Middle frontal gyrus (tissue), 1 donor: ENCODE results near the gene ST7.
"Not testable (repeated sequence)": the region's sequence is repeated elsewhere in the genome, so short reads cannot be mapped to it uniquely, and the experiment has no call there.

Source experiments
- DNase-seq: peaks from one replicate; pipeline ENCODE4 v3.0.0-alpha.2; 2015; ENCODE audit warnings: low spot score; ENCODE audit errors: extremely low spot score

The ST7 gene

DNA sequence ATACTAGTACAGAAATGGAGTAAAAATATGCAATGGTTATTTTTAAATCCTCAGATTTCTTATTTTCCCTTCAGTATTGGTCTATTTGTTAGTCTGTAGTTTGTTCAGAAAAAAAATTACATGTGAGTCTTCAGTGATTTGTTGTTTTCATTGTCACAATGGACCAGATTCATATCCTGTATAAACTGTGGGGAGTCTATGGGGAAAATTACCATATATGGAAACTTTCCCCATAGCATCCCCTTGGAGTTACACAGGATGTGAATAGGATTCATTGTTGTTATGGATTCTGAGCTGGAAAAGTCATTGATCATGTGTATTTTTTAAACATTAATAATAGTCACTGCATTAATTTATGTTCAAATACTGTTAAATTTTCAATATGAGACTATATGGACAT lies 72.6 kb downstream of the ST7 start:
- no peak for DNase-seq

DNA sequence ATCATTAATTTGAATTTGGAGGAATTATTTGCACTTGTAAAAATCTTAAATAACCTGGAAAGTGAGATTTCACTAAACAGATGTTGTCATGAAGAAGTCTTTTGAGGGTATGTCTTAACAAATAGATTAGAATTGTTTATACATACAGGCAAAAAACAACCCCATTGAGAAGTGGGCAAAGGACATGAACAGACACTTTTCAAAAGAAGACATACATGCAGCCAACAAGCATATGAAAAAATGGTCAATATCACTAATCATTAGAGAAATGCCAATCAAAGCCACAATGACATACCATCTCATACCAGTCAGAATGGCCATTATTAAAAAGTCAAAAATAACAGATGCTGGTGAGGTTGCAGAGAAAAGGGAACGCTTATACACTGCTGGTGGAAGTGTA lies 77.0 kb downstream of the ST7 start:
- DNase-seq = not testable (repeated sequence)

DNA sequence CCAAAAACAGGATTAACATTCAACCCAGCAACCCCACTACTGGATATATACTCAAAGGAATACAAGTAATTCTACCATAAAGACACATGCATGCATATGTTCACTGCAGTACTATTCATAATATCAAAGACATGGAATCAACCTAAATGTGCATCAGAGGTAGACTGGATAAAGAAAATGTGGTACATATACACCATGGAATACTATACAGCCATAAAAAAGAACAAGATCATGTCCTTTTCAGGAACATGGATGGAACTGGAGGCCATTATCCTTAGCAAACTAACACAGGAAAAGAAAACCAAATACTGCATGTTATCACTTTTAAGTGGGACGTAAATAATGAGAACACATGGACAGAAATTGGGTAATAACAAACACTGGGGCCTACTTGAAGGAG lies 77.5 kb downstream of the ST7 start:
- not testable (repeated sequence) for DNase-seq

DNA sequence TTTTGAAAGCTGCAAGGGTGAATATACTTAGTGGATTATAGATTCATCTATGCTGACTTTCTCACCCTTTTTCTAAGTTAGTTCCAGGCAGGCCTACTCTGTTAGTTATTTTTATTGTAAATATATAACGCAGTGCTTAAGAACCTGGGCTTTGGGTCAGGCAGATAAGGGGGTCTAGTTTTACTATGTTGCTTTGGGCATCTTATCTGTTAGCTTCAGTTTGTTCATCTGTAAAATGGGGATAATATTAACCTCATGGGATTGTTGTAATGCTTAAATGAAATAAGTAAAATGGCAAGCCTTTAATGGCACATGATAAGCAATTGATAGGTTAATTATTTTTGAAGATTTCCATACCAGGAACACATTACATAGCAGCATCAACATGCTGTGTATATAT lies 79.5 kb downstream of the ST7 start:
- DNase-seq = no peak

DNA sequence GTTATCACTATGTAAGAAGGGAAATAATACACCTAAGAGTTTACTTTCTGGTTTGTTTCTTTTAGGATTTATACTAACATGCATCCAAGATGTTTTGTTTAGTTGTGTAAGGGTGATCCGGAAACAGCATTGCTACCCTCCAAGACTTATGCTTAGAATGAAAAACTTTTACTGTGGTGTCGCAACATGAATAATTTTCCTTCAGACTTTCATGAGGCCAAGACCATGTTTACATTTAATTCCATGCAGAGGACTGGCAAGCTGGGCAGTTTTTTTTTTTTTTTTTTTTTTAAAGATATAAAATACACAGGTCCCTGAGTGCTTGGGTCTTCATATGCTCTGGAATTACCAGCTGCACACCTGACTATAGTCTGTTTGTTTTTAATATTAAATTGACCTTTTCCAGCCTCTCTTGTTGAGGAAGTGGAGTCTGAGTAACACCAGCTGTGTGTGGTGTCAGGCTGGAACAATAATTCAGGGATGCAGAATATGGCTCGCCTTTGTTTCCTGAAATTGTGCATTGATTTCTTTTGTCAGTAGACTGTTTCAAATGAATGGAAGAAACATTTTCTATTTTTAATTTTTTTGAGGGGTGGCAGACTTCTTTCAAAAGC lies 81.7 kb downstream of the ST7 start:
- DNase-seq = no peak

DNA sequence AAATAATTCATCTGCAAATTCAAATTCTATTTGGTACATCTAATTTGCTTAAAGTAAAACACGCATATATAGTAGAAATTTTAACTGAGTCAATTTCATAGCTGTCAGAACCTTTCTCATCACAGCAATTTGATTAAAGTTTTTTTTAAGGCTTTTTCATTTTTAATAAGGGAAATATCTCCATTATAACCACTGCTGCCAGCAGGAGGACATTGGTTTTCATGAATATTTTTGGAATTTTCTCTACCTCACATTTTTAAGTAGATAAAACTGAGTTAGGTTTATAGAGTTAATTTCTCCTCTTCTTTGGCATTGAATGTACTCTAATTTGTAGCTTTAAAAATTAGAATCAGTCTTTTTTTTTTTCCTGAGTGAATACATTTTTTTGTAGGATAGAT lies 82.2 kb downstream of the ST7 start:
- no peak for DNase-seq

DNA sequence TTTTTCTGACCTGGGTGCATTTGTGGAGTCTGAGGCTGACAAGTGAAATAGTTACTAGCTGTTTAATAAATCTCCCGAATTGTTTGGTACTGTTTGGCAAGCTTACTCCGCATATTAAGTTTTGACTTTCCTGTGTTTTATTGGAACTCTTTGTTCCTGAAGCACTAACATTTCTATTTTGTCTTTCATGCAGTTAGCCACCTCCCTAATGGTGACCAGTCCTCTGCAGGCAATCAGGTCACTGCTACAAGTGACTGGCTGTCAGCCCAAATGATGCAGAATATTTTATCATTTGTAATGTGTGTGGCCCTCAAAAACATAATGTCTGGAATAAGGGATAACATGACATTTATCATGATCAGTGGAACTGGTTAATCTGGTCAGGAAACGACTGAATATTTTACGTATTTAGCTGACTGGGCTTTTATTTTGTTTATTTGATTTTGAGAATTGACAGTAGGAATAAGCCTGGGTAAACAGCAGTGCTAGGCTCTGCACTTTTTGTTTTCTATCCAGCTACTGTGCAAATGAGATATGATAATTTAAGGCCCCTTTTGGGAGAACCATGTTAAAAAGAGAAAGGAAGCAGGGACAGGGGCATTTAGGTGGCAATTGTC lies 82.9 kb downstream of the ST7 start:
- DNase-seq = no peak

DNA sequence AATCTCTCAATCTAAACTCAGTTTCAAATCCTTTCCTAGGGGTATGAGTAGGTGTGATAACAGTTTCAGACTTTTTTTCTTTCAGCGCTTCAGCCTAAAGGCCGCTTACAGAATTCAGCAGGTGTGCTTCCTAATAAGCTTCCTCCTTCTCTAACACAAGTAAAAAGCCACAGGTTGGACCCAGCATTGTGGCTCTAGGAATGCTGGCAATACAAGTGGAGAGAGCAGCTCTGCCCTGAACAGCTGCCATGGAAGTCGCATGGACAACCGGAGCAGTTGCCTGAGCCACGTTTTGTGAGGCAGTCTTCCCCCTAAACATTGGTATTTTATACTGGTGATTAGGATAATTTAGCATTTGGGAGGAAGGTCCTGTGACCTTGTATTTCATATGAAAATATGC lies 83.5 kb downstream of the ST7 start:
- DNase-seq = no peak

DNA sequence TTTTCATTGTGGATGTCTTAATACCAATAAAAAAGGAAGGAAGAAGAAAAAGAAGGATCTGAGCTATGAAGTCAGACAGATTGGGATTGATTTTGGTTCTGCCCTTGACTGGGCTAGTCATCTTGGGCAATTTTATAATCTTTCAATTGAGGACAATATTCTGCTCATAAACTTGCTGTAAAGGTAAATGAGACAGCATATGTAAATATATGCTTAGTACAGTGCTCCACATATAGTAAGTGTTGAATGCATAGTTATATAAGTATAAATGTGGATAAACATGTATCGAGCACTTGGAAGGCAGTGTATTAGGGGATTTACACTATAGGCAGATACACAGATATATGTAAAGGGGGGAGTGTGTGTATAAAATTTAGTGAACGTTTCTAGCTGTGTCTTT lies 85.1 kb downstream of the ST7 start:
- no peak for DNase-seq

DNA sequence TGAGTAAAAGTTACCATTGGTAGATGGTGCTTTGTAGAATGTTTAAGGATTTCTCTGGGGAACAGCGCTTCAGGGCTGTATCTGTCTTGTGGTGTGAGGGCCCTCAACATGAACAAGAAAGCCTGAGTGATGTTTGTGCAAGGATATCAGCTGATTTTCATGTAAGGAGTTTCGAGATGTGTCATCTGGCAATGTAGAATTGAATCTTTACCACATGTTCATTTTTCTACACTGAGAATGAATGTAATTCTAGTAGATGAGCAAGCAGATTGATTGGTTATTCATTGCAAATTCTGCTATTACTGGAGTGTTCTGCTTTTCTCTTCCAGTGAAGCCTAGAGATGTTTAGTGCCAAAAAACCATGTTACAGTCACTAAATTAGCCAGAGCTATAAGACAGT lies 87.7 kb downstream of the ST7 start:
- no peak for DNase-seq

DNA sequence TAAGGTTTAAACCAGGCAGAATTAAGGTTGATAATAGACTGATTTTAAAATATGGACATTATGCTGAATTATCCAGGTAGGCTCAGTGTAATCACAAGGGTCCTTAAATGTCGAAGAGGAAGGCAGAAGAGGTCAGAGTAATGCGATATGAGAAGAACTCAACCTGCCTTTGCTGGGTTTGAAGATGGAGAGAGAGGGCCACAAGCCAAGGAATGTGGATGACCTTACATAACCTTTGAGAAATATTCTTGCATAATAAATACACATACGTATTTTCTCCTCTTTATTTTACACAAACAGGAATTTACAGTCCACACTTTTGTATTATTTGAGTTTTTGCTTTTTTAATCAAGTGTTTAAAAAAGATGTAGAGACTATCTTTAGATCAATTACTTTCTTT lies 88.5 kb downstream of the ST7 start:
- DNase-seq = no peak

DNA sequence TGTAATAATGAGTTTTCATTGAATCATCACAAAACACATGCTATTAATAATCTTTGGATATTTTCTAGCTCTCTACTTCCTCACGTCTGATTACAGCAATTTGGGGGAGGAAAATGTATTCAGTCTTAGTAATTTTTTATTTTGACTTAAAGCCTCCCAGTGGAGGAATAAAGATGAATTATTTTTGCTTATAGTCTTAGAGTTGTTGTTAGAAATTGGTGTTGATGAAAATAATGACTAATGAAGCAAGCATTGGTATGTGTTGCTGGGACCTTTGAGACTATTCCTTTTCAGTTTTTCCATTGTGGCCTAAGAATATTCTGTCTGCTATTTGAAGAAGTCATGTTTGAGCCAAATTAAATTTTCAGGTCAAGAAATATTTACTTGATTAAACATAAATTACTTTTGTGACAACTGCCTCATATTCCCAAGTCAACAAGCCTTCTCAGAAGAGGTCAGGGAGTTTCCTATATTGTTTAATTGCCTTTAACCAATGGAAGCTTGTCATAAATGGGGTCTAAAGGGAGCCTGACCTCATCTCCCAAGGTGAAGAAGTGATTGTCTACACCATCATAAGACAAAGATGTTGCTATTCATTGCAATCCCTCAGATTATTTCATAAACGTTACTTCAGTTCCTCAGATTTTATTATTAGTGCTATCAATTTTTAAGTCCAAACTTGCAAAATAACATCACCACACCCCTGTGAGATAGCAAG lies 90.0 kb downstream of the ST7 start:
- no peak for DNase-seq

DNA sequence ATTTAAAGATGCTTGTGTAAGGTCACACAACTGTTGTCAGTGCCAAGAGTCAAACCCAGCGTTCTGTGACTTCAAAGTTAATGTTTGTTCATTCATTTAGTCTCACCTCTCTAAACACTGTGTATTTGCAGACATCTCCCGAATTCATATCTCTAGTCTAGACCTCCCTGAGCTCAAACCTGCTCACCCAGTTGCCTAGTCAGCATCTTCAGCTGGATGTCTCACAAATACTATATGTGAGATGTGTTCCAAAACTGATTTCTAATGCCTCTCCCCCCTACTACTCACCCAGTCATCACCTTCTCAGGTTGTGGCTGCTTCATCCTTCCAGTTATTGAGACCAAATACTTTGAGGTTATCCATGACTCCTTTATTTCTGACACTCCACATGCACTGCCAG lies 91.4 kb downstream of the ST7 start:
- DNase-seq = no peak

DNA sequence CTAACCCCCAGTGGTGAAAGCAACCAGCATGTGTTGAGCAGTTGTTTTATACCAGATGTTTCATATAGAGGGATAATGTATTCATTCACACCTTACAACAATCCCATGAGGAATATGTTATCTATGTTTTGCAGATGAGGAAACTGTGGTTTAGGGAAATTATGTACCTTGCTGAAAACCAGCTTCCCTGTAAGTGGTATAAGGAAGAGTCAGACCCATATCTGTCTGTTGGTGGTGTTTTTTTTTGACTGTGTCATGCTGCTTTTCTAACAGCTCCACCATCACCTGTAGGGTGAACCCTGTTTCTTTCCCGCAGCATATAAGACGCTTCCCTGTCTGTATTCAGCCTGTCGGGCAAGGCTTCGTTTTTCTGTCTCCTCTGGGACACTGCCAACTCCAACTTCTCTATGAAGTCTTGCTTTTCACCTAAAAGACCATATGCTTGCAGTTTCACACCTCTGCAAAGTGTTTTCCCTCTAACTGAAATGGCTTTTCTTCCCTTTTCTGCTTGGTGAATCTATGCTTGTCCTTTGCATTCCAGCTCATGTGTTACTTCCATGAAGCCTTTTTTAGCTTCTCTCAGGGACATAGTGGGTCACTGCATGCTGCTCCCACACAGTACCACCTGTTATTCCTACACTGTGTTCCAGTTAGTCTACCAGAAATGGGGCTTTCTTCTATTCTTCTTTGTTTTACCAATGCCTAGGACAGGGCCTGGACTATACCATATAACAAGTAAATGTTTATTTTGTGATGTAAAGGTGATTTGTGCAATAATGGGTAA lies 92.8 kb downstream of the ST7 start:
- peak; percentile 54 for DNase-seq

DNA sequence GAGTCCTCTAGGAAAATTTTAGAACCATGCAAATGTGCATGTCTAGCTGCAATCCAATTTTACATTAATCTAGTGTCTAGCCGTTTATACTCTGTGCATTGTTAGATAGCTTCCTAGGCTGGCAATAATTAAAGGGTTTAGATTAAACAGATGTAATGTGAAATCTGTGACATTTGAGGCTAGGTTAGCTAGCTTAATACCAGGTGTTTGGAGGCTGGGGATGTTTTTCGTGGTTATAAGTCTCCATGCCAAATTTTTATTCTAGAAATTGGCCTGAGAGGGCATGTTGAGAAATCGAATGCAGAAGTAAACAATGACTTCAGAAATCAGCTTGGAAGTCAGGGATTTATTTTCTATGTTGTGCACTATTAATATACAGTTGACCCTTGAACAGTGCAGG lies 94.2 kb downstream of the ST7 start:
- DNase-seq = no peak

DNA sequence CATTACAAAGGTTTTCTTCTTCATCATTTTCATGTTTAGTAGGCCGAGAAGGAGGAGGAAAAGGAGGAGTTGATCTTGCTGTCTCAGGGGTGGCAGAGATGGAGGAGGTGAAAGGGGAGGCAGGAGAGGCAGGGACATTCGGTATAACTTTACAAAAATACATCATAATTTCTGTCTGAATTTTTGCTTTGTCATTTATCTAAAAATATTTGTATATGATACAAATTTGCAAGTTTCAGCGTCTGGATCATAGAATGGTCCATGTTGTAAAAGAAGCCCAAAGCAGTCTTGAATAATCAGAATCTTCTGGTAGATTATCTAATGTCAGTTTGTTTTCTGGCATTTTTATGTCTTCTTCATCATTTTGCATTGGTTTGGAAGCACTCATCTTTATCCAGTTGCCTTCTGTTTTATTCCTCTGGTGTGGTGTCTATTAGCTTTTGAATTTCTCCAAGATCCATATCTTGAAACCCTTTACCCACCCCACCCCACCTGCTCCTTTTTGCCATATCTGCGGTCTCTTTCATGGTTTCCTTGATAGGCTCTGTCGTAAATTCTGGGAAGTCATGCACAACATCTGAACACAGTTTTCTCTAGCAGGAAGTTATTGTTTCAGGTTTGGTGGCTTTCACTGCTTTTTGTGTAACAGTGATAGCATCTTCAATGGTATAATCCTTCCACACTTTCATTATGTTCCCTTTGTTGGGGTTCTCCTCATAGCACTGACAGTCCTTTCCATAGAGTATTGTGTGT lies 95.0 kb downstream of the ST7 start:
- no peak for DNase-seq

DNA sequence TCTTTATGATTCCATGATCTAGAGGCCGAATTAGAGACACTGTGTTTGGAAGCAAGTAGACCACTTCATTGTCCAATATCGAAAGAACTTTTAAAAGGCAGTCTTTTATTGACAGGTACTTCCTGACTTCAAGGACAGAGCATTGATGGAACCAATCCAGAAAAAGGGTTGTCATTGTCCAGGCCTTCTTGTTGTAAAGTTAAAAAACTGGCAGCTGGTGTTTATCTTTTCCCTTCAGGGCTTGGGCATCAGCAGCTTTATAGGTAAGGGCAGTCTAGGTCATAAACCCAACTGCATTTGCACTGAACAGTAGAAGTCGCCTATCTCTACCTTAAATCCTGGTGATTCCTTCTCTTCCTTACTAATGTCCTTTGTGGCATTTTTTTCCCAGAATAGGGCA lies 95.6 kb downstream of the ST7 start:
- no peak for DNase-seq

DNA sequence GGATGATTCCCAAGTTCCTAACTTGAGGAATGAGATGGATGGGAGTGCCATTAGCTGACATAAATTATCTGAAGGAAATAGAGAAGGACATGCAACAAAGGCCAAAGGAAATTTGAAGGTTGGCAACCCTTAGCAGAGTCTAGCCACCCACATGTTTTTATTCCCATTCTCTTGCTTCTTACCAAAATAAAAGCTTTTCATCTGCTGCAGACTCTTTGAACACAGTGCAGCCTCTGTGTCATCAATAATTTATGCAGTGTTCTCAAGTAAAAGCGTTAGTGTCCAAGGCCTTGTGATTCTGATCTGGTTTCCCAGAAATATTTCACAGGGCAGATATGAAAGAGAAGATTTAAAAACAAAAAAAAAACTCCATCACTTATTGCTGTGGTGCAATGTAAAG lies 98.5 kb downstream of the ST7 start:
- DNase-seq = peak; percentile 34

DNA sequence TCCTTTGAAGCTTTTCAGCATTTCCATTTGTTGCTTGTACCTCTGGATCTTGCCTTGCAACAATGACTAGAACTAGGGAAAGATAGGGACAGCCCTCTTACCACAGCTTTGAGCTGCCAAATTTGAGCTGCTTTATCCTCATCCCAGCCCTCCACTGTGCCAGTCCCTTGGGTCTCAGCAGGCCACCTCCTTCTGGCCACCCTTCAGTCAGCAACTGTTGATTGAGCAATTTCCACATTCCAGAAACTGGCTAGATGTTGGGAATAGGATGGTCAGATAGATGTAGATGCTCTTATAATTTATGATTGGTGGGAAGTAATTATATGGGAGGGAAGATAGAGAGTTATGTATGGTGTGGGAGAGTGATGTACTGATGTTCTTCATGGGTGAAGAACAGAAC lies 100.1 kb downstream of the ST7 start:
- DNase-seq = no peak

DNA sequence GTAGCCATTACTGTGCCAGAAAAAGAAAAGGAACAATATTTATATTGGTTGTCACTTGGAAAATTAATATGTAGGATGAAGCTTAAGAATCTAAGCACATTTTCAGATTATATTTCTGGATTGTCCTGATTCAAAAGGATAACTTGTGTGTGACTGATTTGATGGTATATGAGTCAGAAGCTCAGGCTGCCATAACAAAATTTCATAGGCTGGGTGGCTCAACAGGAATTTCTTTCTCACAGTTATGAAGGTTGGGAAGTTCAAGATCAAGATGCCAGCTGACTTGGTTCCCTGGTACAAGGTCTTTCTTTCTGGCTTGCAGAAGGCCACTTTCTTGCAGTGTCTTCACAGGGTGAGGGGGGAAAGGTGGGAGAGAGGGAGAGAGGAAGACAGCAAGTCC lies 108.5 kb downstream of the ST7 start:
- DNase-seq = no peak

DNA sequence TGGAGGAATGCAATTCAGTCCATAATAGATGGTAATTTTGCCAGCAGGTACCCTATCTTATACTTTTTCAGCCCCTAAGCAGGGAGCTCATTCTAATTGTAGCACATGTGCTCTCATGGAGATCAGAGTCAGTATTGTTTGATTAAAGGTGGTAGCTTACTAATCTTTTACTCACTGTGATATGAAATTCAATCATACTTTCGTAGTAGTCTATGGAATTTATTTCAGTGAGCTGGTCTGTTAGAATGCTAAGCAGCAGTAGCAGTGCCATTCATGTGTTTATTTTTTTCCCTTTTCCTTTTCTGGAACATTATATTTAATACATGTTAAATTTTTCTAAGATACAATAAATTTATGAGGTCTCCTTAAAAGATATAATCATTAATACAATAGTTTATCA lies 109.0 kb downstream of the ST7 start:
- DNase-seq = no peak

DNA sequence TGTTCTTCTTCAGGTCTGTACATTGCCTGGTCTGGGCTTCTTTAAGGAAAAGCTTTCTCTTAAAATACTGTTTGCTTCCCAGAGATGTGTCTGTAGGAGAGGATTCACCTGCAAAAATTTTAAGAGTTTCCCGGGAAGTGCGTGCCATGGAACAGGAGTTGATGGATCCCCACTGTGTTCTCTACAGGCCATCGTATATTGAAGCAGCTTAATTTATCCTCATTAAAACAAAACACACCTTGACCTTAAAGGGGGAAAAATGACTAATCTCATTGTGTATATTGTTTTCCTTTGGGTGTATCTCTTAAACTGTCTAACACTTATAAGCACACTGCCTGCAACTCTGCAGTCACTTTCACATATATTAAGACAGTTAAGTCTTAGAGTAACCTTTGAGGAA lies 111.4 kb downstream of the ST7 start:
- DNase-seq = no peak
